Thymus (tissue), 11 donors: Measurements from ENCODE around the gene DERA. TPM values are rescaled to one million over a fixed set of nuclear protein-coding genes. Genes with fewer than 3 reads are reported as not detected.
"Not testable (repeated sequence)": the region's sequence is repeated elsewhere in the genome, so short reads cannot be mapped to it uniquely, and the experiment has no call there.

Experiments
- DNase-seq, 9 donors: peaks; one replicate each; pipeline ENCODE4 v3.0.0-alpha.2; 2013; ENCODE audit warnings: low spot score in 9 of 9, low read depth in 6 of 9, missing footprints in 1 of 9
- H3K27ac ChIP-seq, 2 donors: one replicate each; pipeline ENCODE4 v1.5.1; 2013; ENCODE audit warnings: control low read depth in 1 of 2, low read depth in 1 of 2, low read length in 1 of 2, mild to moderate bottlenecking in 1 of 2, moderate library complexity in 1 of 2
- H3K27me3 ChIP-seq, 2 donors: one replicate each; pipeline ENCODE4 v1.5.1; 2013; ENCODE audit warnings: low read length in 1 of 2; ENCODE audit not compliant: control insufficient read depth in 2 of 2, insufficient read depth in 1 of 2
- H3K36me3 ChIP-seq, 2 donors: one replicate each; pipeline ENCODE4 v1.5.1; 2013; ENCODE audit warnings: low read length in 1 of 2, mild to moderate bottlenecking in 1 of 2, moderate library complexity in 1 of 2; ENCODE audit not compliant: control insufficient read depth in 2 of 2, insufficient read depth in 2 of 2
- H3K4me1 ChIP-seq, 2 donors: one replicate each; pipeline ENCODE4 v1.5.1; 2013; ENCODE audit warnings: low read length in 2 of 2; ENCODE audit not compliant: control insufficient read depth in 2 of 2, insufficient read depth in 2 of 2
- H3K4me3 ChIP-seq, 2 donors: one replicate each; pipeline ENCODE4 v1.5.1; 2013; ENCODE audit warnings: low read length in 2 of 2, control low read depth in 1 of 2, mild to moderate bottlenecking in 1 of 2
- H3K9me3 ChIP-seq, 2 donors: one replicate each; pipeline ENCODE4 v1.5.1; 2013; ENCODE audit warnings: low read length in 1 of 2, mild to moderate bottlenecking in 1 of 2; ENCODE audit not compliant: control insufficient read depth in 2 of 2, insufficient read depth in 1 of 2
- WGBS: extraction: QIAGEN DNeasy Blood & Tissue Kit; methylation state at CpG from one replicate; pipeline ENCODE4 v1.1.7; 2013; 5-methylcytosine and 5-hydroxymethylcytosine counted together
- polyA plus RNA-seq: library from polyadenylated mRNA; stranded (reverse); fragments of 200-250 nt; gene quantifications from one replicate; pipeline ENCODE4 v1.2.3, GENCODE V29; 2013
- total RNA-seq: library from RNA; stranded (reverse); fragments of 120-200 nt; gene quantifications from one replicate; pipeline ENCODE4 v1.2.4, GENCODE V29; 2013
- donor health status: healthy.

Gene DERA
- total and polyA plus RNA-seq, 2 donors: 25.7 to 27.7 TPM

DNA sequence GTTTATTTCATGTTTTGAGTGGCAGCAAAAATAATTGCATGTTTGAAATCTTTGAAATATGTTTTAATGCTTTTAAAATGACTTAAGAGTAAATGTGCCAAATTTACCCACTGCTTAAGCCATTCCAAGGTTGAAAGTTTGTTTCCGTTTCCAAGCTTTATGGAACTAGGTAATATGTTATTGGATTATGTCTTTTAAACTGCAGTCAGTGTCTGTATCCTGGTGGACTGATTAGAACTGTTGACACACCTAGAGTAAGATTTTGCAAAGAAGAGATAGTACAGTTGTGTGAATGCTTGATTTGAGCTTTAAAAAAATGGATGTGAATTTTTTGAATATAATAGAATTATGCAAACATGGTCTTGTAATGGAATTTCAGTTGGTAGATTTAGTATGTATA, 135.1 kb downstream of the DERA start:
- H3K9me3 ChIP-seq: no peaks in the 10 kb centered on the region
- no peak overlapping the region for H3K4me3 ChIP-seq
- H3K4me1 ChIP-seq: no peaks in the 10 kb centered on the region
- H3K27ac ChIP-seq: no peak overlapping the region
- no peaks in the 10 kb centered on the region for H3K27me3 ChIP-seq
- no peak for DNase-seq
- no peaks in the 10 kb centered on the region for H3K36me3 ChIP-seq
- WGBS: 97% methylated on average over 1 of the region's 1 CpG

DNA sequence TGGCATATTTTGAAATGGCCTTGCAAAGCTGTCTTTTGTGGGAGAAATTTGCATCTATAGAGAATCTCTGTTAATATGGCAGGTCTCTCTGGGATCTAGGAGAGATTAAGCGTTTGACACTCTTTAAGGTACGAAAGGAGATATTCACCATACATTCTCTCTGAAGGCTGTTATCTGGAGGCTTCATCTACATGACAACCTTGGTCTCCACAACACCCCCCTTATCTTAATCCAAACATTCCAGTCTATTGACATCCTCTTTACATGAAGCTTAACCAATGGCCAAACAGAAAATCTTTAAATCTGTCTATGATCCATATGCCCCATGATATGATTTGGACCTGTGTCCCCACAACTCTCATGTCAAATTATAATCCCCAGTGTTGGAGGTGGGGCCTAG, 137.4 kb downstream of the DERA start:
- Histone ChIP-seq H3K9me3 (no peaks in the 10 kb centered on the region), H3K27me3 (no peaks in the 10 kb centered on the region), H3K27ac (no peak overlapping the region), H3K4me1 (no peaks in the 10 kb centered on the region), H3K4me3 (no peak overlapping the region), H3K36me3 (no peaks in the 10 kb centered on the region)
- WGBS: 97% methylated on average over 2 of the region's 2 CpGs
- DNase-seq: no peak

DNA sequence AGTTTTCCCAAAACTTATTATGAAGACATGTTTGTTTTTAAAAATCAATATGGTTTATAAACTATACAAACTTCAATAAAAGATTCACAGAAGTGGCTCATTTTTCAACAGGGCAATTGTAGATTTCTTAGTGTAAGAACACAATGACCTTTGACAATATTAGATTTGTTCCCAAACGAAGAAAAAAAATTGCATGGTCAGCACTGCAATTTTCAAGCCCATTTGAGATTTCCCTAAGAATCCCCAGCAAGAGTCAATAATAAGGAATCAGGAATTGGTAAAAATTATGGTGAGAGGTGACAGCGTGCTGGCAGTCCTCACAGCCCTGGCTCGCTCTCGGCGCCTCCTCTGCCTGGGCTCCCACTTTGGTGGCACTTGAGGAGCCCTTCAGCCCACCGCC, 145.8 kb downstream of the DERA start:
- Histone ChIP-seq H3K4me1 (no peaks in the 10 kb centered on the region), H3K4me3 (no peak overlapping the region), H3K27me3 (no peaks in the 10 kb centered on the region), H3K36me3 (no peaks in the 10 kb centered on the region), H3K9me3 (no peaks in the 10 kb centered on the region), H3K27ac (no peak overlapping the region)
- WGBS: 94% methylated on average over 6 of the region's 6 CpGs
- no peak for DNase-seq

DNA sequence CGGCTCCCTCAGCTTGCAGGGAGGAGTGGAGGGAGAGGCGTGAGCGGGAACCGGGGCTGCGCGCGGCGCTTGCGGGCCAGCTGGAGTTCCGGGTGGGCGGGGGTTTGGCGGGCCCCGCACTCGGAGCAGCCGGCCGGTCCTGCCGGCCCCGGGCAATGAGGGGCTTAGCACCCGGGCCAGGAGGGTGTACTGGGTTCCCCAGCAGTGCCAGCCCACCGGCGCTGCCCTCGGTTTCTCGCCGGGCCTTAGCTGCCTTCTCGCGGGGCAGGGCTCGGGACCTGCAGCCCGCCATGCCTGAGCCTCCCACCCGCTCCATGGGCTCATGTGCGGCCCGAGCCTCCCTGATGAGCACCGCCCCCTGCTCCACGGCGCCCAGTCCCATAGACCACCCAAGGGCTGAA, 146.2 kb downstream of the DERA start:
- not testable (repeated sequence) for H3K36me3 ChIP-seq, H3K4me1 ChIP-seq, DNase-seq, H3K27ac ChIP-seq, H3K27me3 ChIP-seq, H3K9me3 ChIP-seq, H3K4me3 ChIP-seq
- WGBS: 91% methylated on average over 34 of the region's 34 CpGs

DNA sequence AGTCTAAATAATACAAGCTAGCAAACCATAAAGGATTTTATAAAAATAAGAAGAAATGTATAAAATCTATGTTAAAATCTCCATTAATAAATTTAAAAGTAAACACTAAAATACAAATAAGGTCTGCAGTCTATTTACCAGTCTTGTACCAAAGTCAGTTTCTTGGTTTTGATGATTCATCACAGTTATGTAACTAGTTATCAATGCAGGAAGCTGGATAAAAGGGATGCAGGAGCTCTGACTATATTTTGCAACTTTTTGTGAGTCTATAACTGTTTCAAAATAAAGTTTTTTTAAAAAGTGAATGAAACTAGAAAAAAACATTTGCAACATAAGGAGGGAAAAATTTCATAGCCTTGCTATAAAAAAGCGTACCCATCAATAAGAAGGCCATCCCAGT, 151.5 kb downstream of the DERA start:
- H3K4me3 ChIP-seq: no peak overlapping the region
- WGBS: 95% methylated on average over 1 of the region's 1 CpG
- no peak for DNase-seq
- H3K27me3 ChIP-seq: no peaks in the 10 kb centered on the region
- H3K9me3 ChIP-seq: no peaks in the 10 kb centered on the region
- H3K4me1 ChIP-seq: no peaks in the 10 kb centered on the region
- H3K27ac ChIP-seq: no peak overlapping the region
- H3K36me3 ChIP-seq: no peaks in the 10 kb centered on the region

GRCh38 chr12:16063726-16064125, 152.6 kb downstream of the DERA start:
- no peaks in the 10 kb centered on the region for H3K27me3 ChIP-seq
- no peak overlapping the region for H3K27ac ChIP-seq
- DNase-seq: no peak
- H3K4me3 ChIP-seq: no peak overlapping the region
- H3K9me3 ChIP-seq: no peaks in the 10 kb centered on the region
- 98% methylated on average over 1 of the region's 1 CpG for WGBS
- no peaks in the 10 kb centered on the region for H3K4me1 ChIP-seq
- no peaks in the 10 kb centered on the region for H3K36me3 ChIP-seq

GRCh38 chr12:16070113-16070512, 159.0 kb downstream of the DERA start:
- DNase-seq: no peak
- no peak overlapping the region for H3K4me3 ChIP-seq
- H3K27me3 ChIP-seq: peaks cover 2 to 4% of the 10 kb centered on the region in 2 donors
- H3K36me3 ChIP-seq: no peaks in the 10 kb centered on the region
- H3K4me1 ChIP-seq: no peaks in the 10 kb centered on the region
- H3K9me3 ChIP-seq: no peaks in the 10 kb centered on the region
- 34% methylated on average over 5 of the region's 5 CpGs for WGBS
- H3K27ac ChIP-seq: no peak overlapping the region

DNA sequence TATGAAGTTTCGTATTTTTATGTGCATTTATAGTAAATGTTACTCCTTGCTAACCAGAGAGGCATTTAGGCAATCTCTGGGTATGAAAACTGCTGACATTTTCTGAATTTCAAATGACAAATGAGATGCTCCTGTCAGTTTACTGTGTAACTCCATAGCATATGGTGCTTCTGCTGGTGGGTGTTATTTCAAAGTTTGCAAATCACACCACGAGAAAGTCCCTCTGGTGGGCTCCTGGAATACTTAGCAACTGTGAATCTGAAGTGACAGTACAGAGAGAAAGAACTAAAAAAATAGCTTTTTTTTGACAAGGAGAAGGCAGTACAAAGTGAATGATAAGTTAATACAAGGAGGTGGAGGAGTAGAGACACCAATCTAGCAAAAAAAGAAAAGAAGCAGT, 161.5 kb downstream of the DERA start:
- H3K4me1 ChIP-seq: no peaks in the 10 kb centered on the region
- H3K27ac ChIP-seq: no peak overlapping the region
- H3K9me3 ChIP-seq: no peaks in the 10 kb centered on the region
- peaks cover 2 to 4% of the 10 kb centered on the region in 2 donors for H3K27me3 ChIP-seq
- WGBS: 85% methylated on average over 2 of the region's 2 CpGs
- no peaks in the 10 kb centered on the region for H3K36me3 ChIP-seq
- DNase-seq: no peak
- no peak overlapping the region for H3K4me3 ChIP-seq

GRCh38 chr12:16074894-16075293, 163.8 kb downstream of the DERA start:
- WGBS: 86% methylated on average over 2 of the region's 2 CpGs
- Histone ChIP-seq H3K27ac (no peak overlapping the region), H3K9me3 (no peaks in the 10 kb centered on the region), H3K4me3 (no peak overlapping the region), H3K36me3 (no peaks in the 10 kb centered on the region), H3K27me3 (peaks cover 0 to 1% of the 10 kb centered on the region in 2 donors), H3K4me1 (no peaks in the 10 kb centered on the region)
- no peak for DNase-seq

- Histone ChIP-seq H3K27ac (no peak overlapping the region), H3K36me3 (no peaks in the 10 kb centered on the region), H3K4me3 (no peak overlapping the region), H3K4me1 (no peaks in the 10 kb centered on the region), H3K9me3 (no peaks in the 10 kb centered on the region), H3K27me3 (no peaks in the 10 kb centered on the region)
- no peak for DNase-seq
- 88% methylated on average over 1 of the region's 1 CpG for WGBS
Measured at GRCh38 chr12:16075887-16076286, 164.8 kb downstream of the DERA start.
